RWPE2 (cell line): ENCODE measurements around the gene SCUBE1.

Source experiments
- ATAC-seq: fragments of 200-7000 bp; cut with Tn5 transposase; 3 replicates; pipeline ENCODE4 v1.9.1; 2021; ENCODE audit warnings: low read depth
- DNase-seq: peaks from one replicate; pipeline ENCODE4 v3.0.0-alpha.2; 2020; ENCODE audit warnings: low spot score
- H3K27ac ChIP-seq: fragments of 450-650 bp; 2 replicates; pipeline ENCODE4 v1.5.1; 2017; ENCODE audit warnings: mild to moderate bottlenecking; ENCODE audit not compliant: poor library complexity, severe bottlenecking
- H3K27me3 ChIP-seq: fragments of 250-450 bp; sonication (Bioruptor Pico); 2 replicates; pipeline ENCODE4 v1.5.1; 2021; ENCODE audit warnings: mild to moderate bottlenecking, moderate library complexity; ENCODE audit not compliant: insufficient read depth, poor library complexity, severe bottlenecking
- H3K36me3 ChIP-seq: fragments of 250-450 bp; sonication (Bioruptor Pico); 2 replicates; pipeline ENCODE4 v1.5.1; 2020; ENCODE audit warnings: low read depth, mild to moderate bottlenecking, moderate library complexity
- H3K4me1 ChIP-seq: fragments of 250-450 bp; sonication (Bioruptor Pico); 2 replicates; pipeline ENCODE4 v1.5.1; 2021; ENCODE audit warnings: mild to moderate bottlenecking, moderate library complexity; ENCODE audit not compliant: insufficient read depth, poor library complexity, severe bottlenecking
- H3K4me3 ChIP-seq: fragments of 250-450 bp; sonication (Bioruptor Pico); 2 replicates; pipeline ENCODE4 v1.5.1; 2021; ENCODE audit warnings: mild to moderate bottlenecking, moderate library complexity; ENCODE audit not compliant: severe bottlenecking
- H3K9me3 ChIP-seq: fragments of 250-450 bp; sonication (Bioruptor Pico); 2 replicates; pipeline ENCODE4 v1.5.1; 2021; ENCODE audit warnings: mild to moderate bottlenecking, moderate library complexity; ENCODE audit not compliant: severe bottlenecking
- CTCF ChIP-seq: fragments of 450-650 bp; IDR thresholded peaks from one replicate; pipeline ENCODE4 v1.5.1; 2017; ENCODE audit warnings: mild to moderate bottlenecking, moderate library complexity; ENCODE audit not compliant: poor library complexity, severe bottlenecking

SCUBE1 gene

GRCh38 chr22:43337946-43338345, 5.2 kb downstream of the SCUBE1 start:
- no peaks in the 10 kb centered on the region for H3K9me3 ChIP-seq
- no peak for ATAC-seq
- DNase-seq: no peak
- TF ChIP-seq CTCF: no peak
- H3K27ac ChIP-seq: no peak overlapping the region
- no peaks in the 10 kb centered on the region for H3K36me3 ChIP-seq
- H3K4me1 ChIP-seq: no peaks in the 10 kb centered on the region
- peaks cover 31% of the 10 kb centered on the region for H3K27me3 ChIP-seq
- no peak overlapping the region for H3K4me3 ChIP-seq

GRCh38 chr22:43337385-43337784, 5.8 kb downstream of the SCUBE1 start:
- Histone ChIP-seq H3K4me1 (no peaks in the 10 kb centered on the region), H3K36me3 (no peaks in the 10 kb centered on the region), H3K9me3 (no peaks in the 10 kb centered on the region), H3K4me3 (no peak overlapping the region), H3K27me3 (peaks cover 29% of the 10 kb centered on the region), H3K27ac (no peak overlapping the region)
- no peak for DNase-seq
- TF ChIP-seq CTCF: no peak
- ATAC-seq: no peak

GRCh38 chr22:43334378-43334777, 8.8 kb downstream of the SCUBE1 start:
- Histone ChIP-seq H3K9me3 (no peaks in the 10 kb centered on the region), H3K27me3 (peaks cover 7% of the 10 kb centered on the region), H3K36me3 (no peaks in the 10 kb centered on the region), H3K27ac (no peak overlapping the region), H3K4me1 (no peaks in the 10 kb centered on the region), H3K4me3 (no peak overlapping the region)
- no peak for TF ChIP-seq CTCF
- no peak for DNase-seq
- ATAC-seq: no peak

GRCh38 chr22:43333978-43334377, 9.2 kb downstream of the SCUBE1 start:
- DNase-seq (no peak), ATAC-seq (no peak)
- no peak overlapping the region for H3K27ac ChIP-seq
- H3K4me3 ChIP-seq: no peak overlapping the region
- no peaks in the 10 kb centered on the region for H3K36me3 ChIP-seq
- no peaks in the 10 kb centered on the region for H3K4me1 ChIP-seq
- H3K27me3 ChIP-seq: peaks cover 5% of the 10 kb centered on the region
- no peaks in the 10 kb centered on the region for H3K9me3 ChIP-seq
- TF ChIP-seq CTCF: no peak

GRCh38 chr22:43333156-43333555, 10.0 kb downstream of the SCUBE1 start:
- Histone ChIP-seq H3K27me3 (no peaks in the 10 kb centered on the region), H3K27ac (no peak overlapping the region)

More at GRCh38 chr22:43333156-43333555, 10.0 kb downstream of the SCUBE1 start:
- H3K9me3 ChIP-seq: no peaks in the 10 kb centered on the region
- ATAC-seq (no peak), DNase-seq (no peak)
- no peak overlapping the region for H3K4me3 ChIP-seq
- TF ChIP-seq CTCF: no peak
- no peaks in the 10 kb centered on the region for H3K36me3 ChIP-seq
- H3K4me1 ChIP-seq: no peaks in the 10 kb centered on the region
